ENCODE results near the gene HIGD2B.
"Not testable (repeated sequence)": the region's sequence is repeated elsewhere in the genome, so short reads cannot be mapped to it uniquely, and the experiment has no call there.

HIGD2B gene

GRCh38 chr15:72628249-72629067, 57.5 kb downstream of the HIGD2B start:
- 0 out of 3 replicates have a peak, but pooled peaks have one; percentile 48 for ATAC-seq (ENCODE audit: insufficient read depth, low read depth)
- DNase-seq = not testable (repeated sequence)

GRCh38 chr15:72626153-72626552, 59.8 kb downstream of the HIGD2B start:
- H3K9me3 ChIP-seq (ENCODE audit: insufficient read depth, low read length, severe bottlenecking); H3K4me1 ChIP-seq (ENCODE audit: insufficient read depth, low read length); H4K20me1 ChIP-seq (ENCODE audit: insufficient read depth, low read length); H3K36me3 ChIP-seq (ENCODE audit: insufficient read depth, low read length); H3K27me3 ChIP-seq (ENCODE audit: insufficient read depth, low read length, poor library complexity); H3K4me3 ChIP-seq (ENCODE audit: low read depth in 1 of 2, low read length in 2 of 2); H3K79me2 ChIP-seq (ENCODE audit: insufficient read depth, low read length); H3K27ac ChIP-seq (ENCODE audit: low read length); H3K4me2 ChIP-seq (ENCODE audit: insufficient read depth, low read length); DNase-seq; ATAC-seq (ENCODE audit: insufficient read depth, low read depth); H2AFZ ChIP-seq (ENCODE audit: low read depth, low read length); H3K9ac ChIP-seq (ENCODE audit: low read depth, low read length): not testable (repeated sequence)

More at GRCh38 chr15:72628249-72629067, 57.5 kb downstream of the HIGD2B start:
- H3K27me3 ChIP-seq (ENCODE audit: insufficient read depth, low read length, poor library complexity); H3K4me3 ChIP-seq (ENCODE audit: low read depth in 1 of 2, low read length in 2 of 2); H4K20me1 ChIP-seq (ENCODE audit: insufficient read depth, low read length); H3K36me3 ChIP-seq (ENCODE audit: insufficient read depth, low read length); H3K27ac ChIP-seq (ENCODE audit: low read length); H3K79me2 ChIP-seq (ENCODE audit: insufficient read depth, low read length); H2AFZ ChIP-seq (ENCODE audit: low read depth, low read length); H3K9ac ChIP-seq (ENCODE audit: low read depth, low read length); H3K9me3 ChIP-seq (ENCODE audit: insufficient read depth, low read length, severe bottlenecking); H3K4me2 ChIP-seq (ENCODE audit: insufficient read depth, low read length); H3K4me1 ChIP-seq (ENCODE audit: insufficient read depth, low read length): not testable (repeated sequence)
- peak; percentile 23 for TF ChIP-seq CTCF (IDR thresholded peaks at IDR 0.05; ENCODE audit: borderline replicate concordance, extremely low read depth, low read length, poor library complexity, severe bottlenecking)
